Measurements from ENCODE around the gene SLC19A1. TPM values are rescaled to one million over a fixed set of nuclear protein-coding genes. Genes with fewer than 3 reads are reported as not detected.

SLC19A1 gene
- polyA plus RNA-seq, 1 of the 3 experiments (the other 2 are of a cell fraction): 15.0 TPM

GRCh38 chr21:45590726-45591618, 48.7 kb upstream of the SLC19A1 start:
- POLR2A ChIA-PET: no interaction called here
- Histone ChIP-seq H3K4me1 (ENCODE audit: control insufficient read depth in 1 of 2, insufficient read depth in 2 of 2, low read depth in 1 of 2, low read length in 1 of 2) (peaks cover 0 to 12% of the 10 kb centered on the region in 2 experiments; a peak in 1 of 4 replicates), H3K27ac (ENCODE audit: low read depth in 2 of 2, low read length in 1 of 2) (no peak overlapping the region; a peak in 1 of 4 replicates), H4K20me1 (ENCODE audit: insufficient read depth) (no peaks in the 10 kb centered on the region), H3K9me2 (no peaks in the 10 kb centered on the region), H3K4me2 (peak overlapping the region; percentile 37; the same call in 1 of the 2 replicates), H3K36me3 (replicated peaks in 1 of 2; ENCODE audit: control insufficient read depth in 1 of 2, insufficient read depth in 2 of 2, low read length in 1 of 2) (no peaks in the 10 kb centered on the region), H2AFZ (ENCODE audit: low read depth) (no peak overlapping the region), H3K9ac (no peak overlapping the region), H3F3A (replicated peaks; ENCODE audit: insufficient read depth) (no peaks in the 10 kb centered on the region), H3K27me3 (ENCODE audit: insufficient read depth) (no peaks in the 10 kb centered on the region), H3K9me3 (peaks cover 7% of the 10 kb centered on the region), H3K79me2 (ENCODE audit: insufficient read depth) (no peaks in the 10 kb centered on the region), H3K4me3 (ENCODE audit: low read depth in 2 of 2, low read length in 1 of 2) (peak overlapping the region in 1 of 2 experiments; percentile 43; a peak in 2 of 4 replicates)
- DNase-seq: no peak
- no peak for TF ChIP-seq TCF12 (IDR thresholded peaks at IDR 0.05)
- TF ChIP-seq MXI1 (IDR thresholded peaks at IDR 0.05; ENCODE audit: low read depth, low read length): 0 out of 2 replicates have a peak, but pooled peaks have one; percentile 29
- TF ChIP-seq RFX5 (IDR thresholded peaks at IDR 0.05; ENCODE audit: low read length): no peak
- TF ChIP-seq REST (IDR thresholded peaks at IDR 0.05; ENCODE audit: low read depth, low read length): no peak
- 36% methylated on average over 6 of the region's 53 CpGs for WGBS (ENCODE audit: low lambda C conversion rate)
- CTCF ChIA-PET: no interaction called here

GRCh38 chr21:45590246-45590725, 48.0 kb upstream of the SLC19A1 start:
- no peaks in the 10 kb centered on the region for H3K9me2 ChIP-seq
- no peaks in the 10 kb centered on the region for H3K27me3 ChIP-seq (ENCODE audit: insufficient read depth)
- H3K4me1 ChIP-seq (ENCODE audit: control insufficient read depth in 1 of 2, insufficient read depth in 2 of 2, low read depth in 1 of 2, low read length in 1 of 2): peaks cover 0 to 6% of the 10 kb centered on the region in 2 experiments; a peak in 1 of 4 replicates
- H4K20me1 ChIP-seq (ENCODE audit: insufficient read depth): no peaks in the 10 kb centered on the region
- WGBS (ENCODE audit: low lambda C conversion rate): 60% methylated on average over 30 of the region's 46 CpGs
- POLR2A ChIA-PET: no interaction called here
- H3K9me3 ChIP-seq: peaks cover 7% of the 10 kb centered on the region
- DNase-seq: peak; percentile 96
- no peak overlapping the region for H3K4me3 ChIP-seq (ENCODE audit: low read depth in 2 of 2, low read length in 1 of 2)
- no peak overlapping the region for H3K9ac ChIP-seq
- no peak overlapping the region for H3K27ac ChIP-seq (ENCODE audit: low read depth in 2 of 2, low read length in 1 of 2)
- H3K79me2 ChIP-seq (ENCODE audit: insufficient read depth): no peaks in the 10 kb centered on the region
- CTCF ChIA-PET: interaction anchor here (0.7 to 1.3 kb wide), 3 partner anchors 18 to 231 kb away, joined by 3 read pairs; no protein-coding TSS in a partner anchor
- no peaks in the 10 kb centered on the region for H3K36me3 ChIP-seq (replicated peaks in 1 of 2; ENCODE audit: control insufficient read depth in 1 of 2, insufficient read depth in 2 of 2, low read length in 1 of 2)
- H2AFZ ChIP-seq (ENCODE audit: low read depth): no peak overlapping the region
- no peak for TF ChIP-seq CHD2 (IDR thresholded peaks at IDR 0.05; ENCODE audit: low read length, partially characterized antibody)
- no peaks in the 10 kb centered on the region for H3F3A ChIP-seq (replicated peaks; ENCODE audit: insufficient read depth)
- no peak overlapping the region for H3K4me2 ChIP-seq

Measured in SK-N-SH (cell line).